ENCODE measurements around the gene MANF. TPM values are rescaled to one million over a fixed set of nuclear protein-coding genes. Genes with fewer than 3 reads are reported as not detected.

The MANF gene
- total and polyA plus RNA-seq, 2 donors = 60.7 to 84.5 TPM

DNA sequence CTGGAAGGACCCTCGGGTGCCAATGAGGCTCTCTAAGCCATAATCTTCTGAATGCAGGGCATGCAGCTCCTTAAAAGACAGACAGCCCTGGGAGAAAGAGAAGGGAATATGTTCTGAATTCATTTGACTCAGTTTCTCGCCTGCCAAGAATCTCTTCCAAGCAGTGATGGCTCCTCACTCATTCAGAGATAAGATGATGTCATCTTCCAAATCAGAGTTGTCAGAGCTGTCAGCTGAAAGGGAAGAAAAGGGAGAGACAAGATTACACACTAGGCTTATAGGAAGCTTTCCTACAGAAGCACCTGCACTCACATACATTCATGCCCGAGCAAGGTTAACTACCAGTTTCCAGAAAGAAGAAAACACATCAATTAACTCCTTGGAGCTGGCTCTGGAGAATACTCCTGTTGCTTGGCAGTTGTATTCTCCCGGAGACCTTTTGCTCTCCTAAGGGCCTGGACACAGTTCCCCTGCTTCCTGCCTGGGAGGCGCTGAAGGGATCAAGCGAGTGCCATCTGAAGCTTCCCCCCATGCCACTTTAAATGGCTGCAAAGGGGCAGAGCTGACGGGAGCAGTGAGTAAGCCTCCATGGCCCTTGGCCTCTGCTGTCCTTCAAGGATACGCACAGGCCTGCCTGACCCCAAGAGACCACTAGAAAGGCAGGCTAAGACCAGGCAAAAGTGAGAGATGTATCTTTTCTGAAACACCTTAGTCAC, 13.7 kb downstream of the MANF start:
- WGBS = 89% methylated on average over 8 of the region's 8 CpGs

DNA sequence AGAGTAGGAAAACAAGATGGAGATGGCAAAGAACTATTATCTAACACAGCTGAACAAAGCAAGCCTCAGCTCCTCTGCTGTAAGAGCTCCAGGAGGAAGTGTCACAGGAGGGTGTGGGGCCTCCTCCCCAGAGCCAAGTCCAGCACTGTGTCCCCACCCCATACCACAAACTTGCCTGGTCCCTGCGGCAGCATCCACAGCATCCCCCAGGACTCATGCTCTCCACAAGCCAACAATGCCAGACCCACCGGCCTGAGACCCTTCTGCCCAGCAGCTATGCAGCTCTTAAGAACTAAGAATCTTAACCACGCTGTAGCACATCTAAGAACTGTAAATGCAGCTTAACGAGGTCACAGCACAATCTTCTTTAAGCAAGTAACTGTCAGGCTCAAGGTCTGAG, 15.1 kb downstream of the MANF start:
- H3K9me3 ChIP-seq (ENCODE audit: control insufficient read depth in 2 of 2, insufficient read depth in 1 of 2, low read length in 1 of 2) = no peaks in the 10 kb centered on the region
- peaks cover 58 to 64% of the 10 kb centered on the region in 2 donors for H3K36me3 ChIP-seq (ENCODE audit: control insufficient read depth in 2 of 2, insufficient read depth in 2 of 2, low read length in 1 of 2)
- no peaks in the 10 kb centered on the region for H3K27me3 ChIP-seq (ENCODE audit: control insufficient read depth in 2 of 2, insufficient read depth in 1 of 2, low read length in 1 of 2)
- DNase-seq (ENCODE audit: low read depth in 6 of 9, low spot score in 9 of 9) = no peak
- no peak overlapping the region for H3K27ac ChIP-seq (ENCODE audit: low read depth in 1 of 2, low read length in 1 of 2)
- H3K4me3 ChIP-seq (ENCODE audit: low read length in 2 of 2) = no peak overlapping the region
- 97% methylated on average over 4 of the region's 4 CpGs for WGBS
- no peaks in the 10 kb centered on the region for H3K4me1 ChIP-seq (ENCODE audit: control insufficient read depth in 2 of 2, insufficient read depth in 2 of 2, low read length in 2 of 2)

More for the DNA sequence above, 13.7 kb downstream of the MANF start:
- Histone ChIP-seq H3K27me3 (ENCODE audit: control insufficient read depth in 2 of 2, insufficient read depth in 1 of 2, low read length in 1 of 2) (no peaks in the 10 kb centered on the region), H3K36me3 (ENCODE audit: control insufficient read depth in 2 of 2, insufficient read depth in 2 of 2, low read length in 1 of 2) (peaks cover 67 to 78% of the 10 kb centered on the region in 2 donors), H3K27ac (ENCODE audit: low read depth in 1 of 2, low read length in 1 of 2) (no peak overlapping the region), H3K4me3 (ENCODE audit: low read length in 2 of 2) (no peak overlapping the region), H3K9me3 (ENCODE audit: control insufficient read depth in 2 of 2, insufficient read depth in 1 of 2, low read length in 1 of 2) (no peaks in the 10 kb centered on the region), H3K4me1 (ENCODE audit: control insufficient read depth in 2 of 2, insufficient read depth in 2 of 2, low read length in 2 of 2) (peaks cover 2% of the 10 kb centered on the region in 2 donors)
- no peak for DNase-seq (ENCODE audit: low read depth in 6 of 9, low spot score in 9 of 9)

DNA sequence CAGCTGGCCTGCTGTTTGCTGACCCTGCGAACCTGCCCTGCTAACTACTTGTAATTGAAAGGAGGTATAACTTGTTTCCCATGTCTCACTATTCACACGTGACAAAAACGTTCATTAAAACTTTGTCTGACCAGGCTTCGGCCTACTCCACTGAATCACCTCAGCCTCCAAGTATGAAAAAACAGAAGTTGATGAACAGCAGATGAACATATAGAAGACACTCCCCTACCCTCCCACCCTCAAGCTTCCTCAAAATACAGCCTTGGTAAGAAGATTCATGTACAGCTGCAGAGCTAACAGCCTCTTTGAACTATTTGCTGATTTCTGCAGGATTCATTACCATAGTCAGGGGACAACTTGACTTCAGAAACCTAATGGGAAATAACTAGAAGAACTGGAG, 16.6 kb downstream of the MANF start:
- 93% methylated on average over 4 of the region's 4 CpGs for WGBS
- Histone ChIP-seq H3K9me3 (ENCODE audit: control insufficient read depth in 2 of 2, insufficient read depth in 1 of 2, low read length in 1 of 2) (no peaks in the 10 kb centered on the region), H3K27ac (ENCODE audit: low read depth in 1 of 2, low read length in 1 of 2) (no peak overlapping the region), H3K27me3 (ENCODE audit: control insufficient read depth in 2 of 2, insufficient read depth in 1 of 2, low read length in 1 of 2) (no peaks in the 10 kb centered on the region), H3K4me3 (ENCODE audit: low read length in 2 of 2) (no peak overlapping the region), H3K4me1 (ENCODE audit: control insufficient read depth in 2 of 2, insufficient read depth in 2 of 2, low read length in 2 of 2) (no peaks in the 10 kb centered on the region), H3K36me3 (ENCODE audit: control insufficient read depth in 2 of 2, insufficient read depth in 2 of 2, low read length in 1 of 2) (peaks cover 46 to 49% of the 10 kb centered on the region in 2 donors)
- DNase-seq (ENCODE audit: low read depth in 6 of 9, low spot score in 9 of 9) = no peak

DNA sequence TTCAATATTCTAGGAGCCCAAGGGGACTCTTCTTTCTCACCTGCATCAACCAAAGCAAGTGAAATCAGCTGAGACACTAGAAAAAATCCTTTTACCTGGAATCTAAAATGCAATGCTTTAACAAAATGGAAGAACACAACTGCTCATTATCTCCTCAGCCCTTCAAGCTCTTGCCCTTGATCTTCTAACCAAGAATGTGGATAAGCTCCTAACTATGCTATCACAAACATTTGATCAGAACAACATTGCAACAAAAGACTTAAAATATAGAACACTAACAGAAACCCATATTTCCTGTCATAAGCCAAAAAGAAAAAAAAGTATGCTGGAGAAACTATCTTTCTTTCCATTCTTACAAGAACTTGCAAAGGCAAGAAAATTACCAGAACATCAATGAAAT, 18.6 kb downstream of the MANF start:
- no peaks in the 10 kb centered on the region for H3K9me3 ChIP-seq (ENCODE audit: control insufficient read depth in 2 of 2, insufficient read depth in 1 of 2, low read length in 1 of 2)
- peaks cover 36 to 39% of the 10 kb centered on the region in 2 donors for H3K36me3 ChIP-seq (ENCODE audit: control insufficient read depth in 2 of 2, insufficient read depth in 2 of 2, low read length in 1 of 2)
- no peaks in the 10 kb centered on the region for H3K4me1 ChIP-seq (ENCODE audit: control insufficient read depth in 2 of 2, insufficient read depth in 2 of 2, low read length in 2 of 2)
- no peak for DNase-seq (ENCODE audit: low read depth in 6 of 9, low spot score in 9 of 9)
- no peak overlapping the region for H3K4me3 ChIP-seq (ENCODE audit: low read length in 2 of 2)
- no peaks in the 10 kb centered on the region for H3K27me3 ChIP-seq (ENCODE audit: control insufficient read depth in 2 of 2, insufficient read depth in 1 of 2, low read length in 1 of 2)
- H3K27ac ChIP-seq (ENCODE audit: low read depth in 1 of 2, low read length in 1 of 2) = peak overlapping the region; percentile 45 to 56

- no peak for DNase-seq (ENCODE audit: low read depth in 6 of 9, low spot score in 9 of 9)
- no peak overlapping the region for H3K4me3 ChIP-seq (ENCODE audit: low read length in 2 of 2)
- H3K36me3 ChIP-seq (ENCODE audit: control insufficient read depth in 2 of 2, insufficient read depth in 2 of 2, low read length in 1 of 2) = peaks cover 33 to 34% of the 10 kb centered on the region in 2 donors
- no peaks in the 10 kb centered on the region for H3K4me1 ChIP-seq (ENCODE audit: control insufficient read depth in 2 of 2, insufficient read depth in 2 of 2, low read length in 2 of 2)
- H3K27me3 ChIP-seq (ENCODE audit: control insufficient read depth in 2 of 2, insufficient read depth in 1 of 2, low read length in 1 of 2) = no peaks in the 10 kb centered on the region
- WGBS = 97% methylated on average over 2 of the region's 2 CpGs
- H3K9me3 ChIP-seq (ENCODE audit: control insufficient read depth in 2 of 2, insufficient read depth in 1 of 2, low read length in 1 of 2) = no peaks in the 10 kb centered on the region
- no peak overlapping the region for H3K27ac ChIP-seq (ENCODE audit: low read depth in 1 of 2, low read length in 1 of 2)
Observed at GRCh38 chr3:51408021-51408420, 22.9 kb downstream of the MANF start.

DNA sequence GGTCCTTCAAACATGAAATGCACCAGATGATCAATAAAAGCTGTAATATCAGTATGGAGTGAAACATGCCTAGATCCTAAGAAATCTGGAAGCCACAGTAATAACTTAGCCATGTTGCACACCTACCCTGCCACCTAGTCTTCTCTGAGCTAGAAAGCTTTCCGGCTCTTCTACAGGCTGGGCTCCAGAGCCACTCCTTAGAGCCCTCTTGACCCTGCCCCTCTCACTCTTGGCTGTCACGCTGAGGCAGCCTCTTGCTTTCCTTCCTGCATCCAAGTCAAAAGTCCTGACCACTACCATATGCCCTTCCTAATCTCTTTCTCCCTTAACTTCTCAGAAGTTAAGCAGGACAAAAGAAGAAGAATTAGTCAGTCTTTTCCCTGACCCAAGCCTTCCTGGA, 23.7 kb downstream of the MANF start:
- no peaks in the 10 kb centered on the region for H3K4me1 ChIP-seq (ENCODE audit: control insufficient read depth in 2 of 2, insufficient read depth in 2 of 2, low read length in 2 of 2)
- H3K36me3 ChIP-seq (ENCODE audit: control insufficient read depth in 2 of 2, insufficient read depth in 2 of 2, low read length in 1 of 2) = peaks cover 27 to 39% of the 10 kb centered on the region in 2 donors
- H3K27ac ChIP-seq (ENCODE audit: low read depth in 1 of 2, low read length in 1 of 2) = no peak overlapping the region
- no peaks in the 10 kb centered on the region for H3K9me3 ChIP-seq (ENCODE audit: control insufficient read depth in 2 of 2, insufficient read depth in 1 of 2, low read length in 1 of 2)
- no peak overlapping the region for H3K4me3 ChIP-seq (ENCODE audit: low read length in 2 of 2)
- DNase-seq (ENCODE audit: low read depth in 6 of 9, low spot score in 9 of 9) = no peak
- 98% methylated on average over 2 of the region's 2 CpGs for WGBS
- no peaks in the 10 kb centered on the region for H3K27me3 ChIP-seq (ENCODE audit: control insufficient read depth in 2 of 2, insufficient read depth in 1 of 2, low read length in 1 of 2)

- H3K36me3 ChIP-seq (ENCODE audit: control insufficient read depth in 2 of 2, insufficient read depth in 2 of 2, low read length in 1 of 2) = peaks cover 40 to 49% of the 10 kb centered on the region in 2 donors
- no peaks in the 10 kb centered on the region for H3K27me3 ChIP-seq (ENCODE audit: control insufficient read depth in 2 of 2, insufficient read depth in 1 of 2, low read length in 1 of 2)
- no peak for DNase-seq (ENCODE audit: low read depth in 6 of 9, low spot score in 9 of 9)
- H3K9me3 ChIP-seq (ENCODE audit: control insufficient read depth in 2 of 2, insufficient read depth in 1 of 2, low read length in 1 of 2) = no peaks in the 10 kb centered on the region
- H3K4me1 ChIP-seq (ENCODE audit: control insufficient read depth in 2 of 2, insufficient read depth in 2 of 2, low read length in 2 of 2) = no peaks in the 10 kb centered on the region
- H3K4me3 ChIP-seq (ENCODE audit: low read length in 2 of 2) = no peak overlapping the region
- over 99% methylated on average over 3 of the region's 3 CpGs for WGBS
- no peak overlapping the region for H3K27ac ChIP-seq (ENCODE audit: low read depth in 1 of 2, low read length in 1 of 2)
Observed at GRCh38 chr3:51422211-51422610, 37.1 kb downstream of the MANF start.

- no peak for DNase-seq (ENCODE audit: low read depth in 6 of 9, low spot score in 9 of 9)
Observed at GRCh38 chr3:51426921-51427320, 41.8 kb downstream of the MANF start.

DNA sequence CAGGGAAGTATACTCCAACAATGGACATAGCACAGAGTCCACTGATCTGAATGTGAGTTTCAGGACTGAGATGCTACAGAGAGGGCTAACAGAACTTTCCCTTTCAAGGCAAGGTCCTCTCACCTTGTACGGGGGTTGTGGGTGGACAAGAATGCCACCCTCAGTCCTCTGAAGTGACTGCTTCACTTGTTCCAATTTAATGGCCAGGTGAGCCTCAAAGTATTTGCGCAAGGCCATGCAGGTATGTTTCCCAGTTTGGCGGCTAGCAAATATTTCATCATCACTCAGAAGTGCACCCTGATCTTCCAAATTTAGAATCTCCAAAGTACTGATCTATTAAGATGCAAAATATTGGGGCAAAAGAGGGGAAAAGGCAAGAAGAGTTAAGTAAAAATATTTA, 44.0 kb downstream of the MANF start:
- Histone ChIP-seq H3K27ac (ENCODE audit: low read depth in 1 of 2, low read length in 1 of 2) (no peak overlapping the region), H3K27me3 (ENCODE audit: control insufficient read depth in 2 of 2, insufficient read depth in 1 of 2, low read length in 1 of 2) (no peaks in the 10 kb centered on the region), H3K4me3 (ENCODE audit: low read length in 2 of 2) (no peak overlapping the region), H3K9me3 (ENCODE audit: control insufficient read depth in 2 of 2, insufficient read depth in 1 of 2, low read length in 1 of 2) (no peaks in the 10 kb centered on the region), H3K36me3 (ENCODE audit: control insufficient read depth in 2 of 2, insufficient read depth in 2 of 2, low read length in 1 of 2) (peaks cover 38 to 44% of the 10 kb centered on the region in 2 donors), H3K4me1 (ENCODE audit: control insufficient read depth in 2 of 2, insufficient read depth in 2 of 2, low read length in 2 of 2) (no peaks in the 10 kb centered on the region)
- 97% methylated on average over 3 of the region's 3 CpGs for WGBS
- DNase-seq (ENCODE audit: low read depth in 6 of 9, low spot score in 9 of 9) = no peak

More at GRCh38 chr3:51426921-51427320, 41.8 kb downstream of the MANF start:
- Histone ChIP-seq H3K27ac (ENCODE audit: low read depth in 1 of 2, low read length in 1 of 2) (no peak overlapping the region), H3K36me3 (ENCODE audit: control insufficient read depth in 2 of 2, insufficient read depth in 2 of 2, low read length in 1 of 2) (peaks cover 39 to 42% of the 10 kb centered on the region in 2 donors), H3K4me1 (ENCODE audit: control insufficient read depth in 2 of 2, insufficient read depth in 2 of 2, low read length in 2 of 2) (no peaks in the 10 kb centered on the region), H3K27me3 (ENCODE audit: control insufficient read depth in 2 of 2, insufficient read depth in 1 of 2, low read length in 1 of 2) (no peaks in the 10 kb centered on the region), H3K4me3 (ENCODE audit: low read length in 2 of 2) (no peak overlapping the region), H3K9me3 (ENCODE audit: control insufficient read depth in 2 of 2, insufficient read depth in 1 of 2, low read length in 1 of 2) (no peaks in the 10 kb centered on the region)
- over 99% methylated on average over 4 of the region's 4 CpGs for WGBS

All from thymus (tissue), 11 donors.